OCI-LY3 (cell line): ENCODE data around the gene RFK.
A peak's percentile ranks its signal among the peaks of the same experiment; 100 is the strongest.
"Not testable (repeated sequence)": the region's sequence is repeated elsewhere in the genome, so short reads cannot be mapped to it uniquely, and the experiment has no call there.

Source experiments
- H2AFZ ChIP-seq: fragments of 200-600, 300-600 bp; shearing (Covaris generic); 2 replicates; pipeline ENCODE4 v1.6.0; 2014; ENCODE audit warnings: antibody characterized with exemption, low read depth, low read length
- H3K27ac ChIP-seq: fragments of 200-600, 300-600 bp; sonication (generic); 2 replicates; pipeline ENCODE4 v1.5.1; 2014; ENCODE audit warnings: mild to moderate bottlenecking, low read length, moderate library complexity, mixed read lengths
- H3K27me3 ChIP-seq: fragments of 200-600, 300-600 bp; sonication (generic); 2 replicates; pipeline ENCODE4 v1.6.1; 2014; ENCODE audit warnings: low read depth, low read length, mixed read lengths
- H3K36me3 ChIP-seq: fragments of 200-600, 300-600 bp; sonication (generic); replicated peaks from 2 replicates; pipeline ENCODE3; 2014; ENCODE audit warnings: low read depth, low read length, mixed read lengths
- H3K4me1 ChIP-seq: fragments of 300-600, 200-600 bp; sonication (generic); 2 replicates; pipeline ENCODE4 v1.6.1; 2014; ENCODE audit warnings: low read length, mixed read lengths
- H3K4me2 ChIP-seq: fragments of 200-600, 300-600 bp; sonication (generic); 2 replicates; pipeline ENCODE4 v1.6.1; 2014; ENCODE audit warnings: low read length, mixed read lengths
- H3K4me3 ChIP-seq: fragments of 300-600, 200-600 bp; sonication (generic); 2 replicates; pipeline ENCODE4 v1.5.1; 2014; ENCODE audit warnings: antibody characterized with exemption, mild to moderate bottlenecking, low read length, moderate library complexity
- H3K79me2 ChIP-seq: fragments of 300-600, 200-600 bp; shearing (Covaris generic); 2 replicates; pipeline ENCODE4 v1.6.1; 2014; ENCODE audit warnings: mild to moderate bottlenecking, low read length, mixed read lengths
- H3K9ac ChIP-seq: fragments of 300-600, 200-600 bp; shearing (Covaris generic); 2 replicates; pipeline ENCODE4 v1.6.0; 2014; ENCODE audit warnings: mild to moderate bottlenecking, low read length, moderate library complexity
- H3K9me3 ChIP-seq: fragments of 200-600, 300-600 bp; shearing (Covaris generic); 2 replicates; pipeline ENCODE4 v1.6.1; 2014; ENCODE audit warnings: low read length, mixed read lengths; ENCODE audit not compliant: insufficient read depth
- H4K20me1 ChIP-seq: fragments of 200-600, 300-600 bp; sonication (generic); 2 replicates; pipeline ENCODE4 v1.6.1; 2016; ENCODE audit warnings: low read length, mixed read lengths; ENCODE audit not compliant: insufficient read depth
- CTCF ChIP-seq: fragments of 200-600, 300-600 bp; sonication (generic); IDR thresholded peaks from 2 replicates; pipeline ENCODE4 v1.5.1; 2014; ENCODE audit warnings: antibody characterized with exemption, low read length, low read depth
- EZH2phosphoT487 ChIP-seq: fragments of 200-600 bp; shearing (Covaris generic); IDR thresholded peaks from 2 replicates; pipeline ENCODE4 v1.6.1; 2018; ENCODE audit warnings: antibody characterized with exemption, mixed run types, low read depth

Gene RFK

GRCh38 chr9:76394195-76394959, at the start of gene RFK:
Gene RFK, minus strand, starts transcription at chr9:76394426. Its CDS starts 255 bp downstream, at chr9:76394171.
- peak within 1 kb of the TSS; percentile 90 for H3K4me2 ChIP-seq
- peaks cover 6% of the 10 kb centered on the region; the same call in 1 of the 2 replicates for H3K4me1 ChIP-seq
- H3K36me3 ChIP-seq, result peaks cover 18% of the 10 kb centered on the region
- H2AFZ ChIP-seq, result peak within 1 kb of the TSS; percentile 96
- peak within 1 kb of the TSS; percentile 87 for H3K9ac ChIP-seq
- no peaks in the 10 kb centered on the region for H3K27me3 ChIP-seq
- peaks cover 18% of the 10 kb centered on the region for H3K79me2 ChIP-seq
- H4K20me1 ChIP-seq, result no peaks in the 10 kb centered on the region
- peaks cover 9% of the 10 kb centered on the region; the same call in 1 of the 2 replicates for H3K9me3 ChIP-seq
- H3K4me3 ChIP-seq, result peak within 1 kb of the TSS; percentile 78
- TF ChIP-seq CTCF (peak; percentile 44), EZH2phosphoT487 (no peak)
- peak within 1 kb of the TSS; percentile 60 for H3K27ac ChIP-seq

DNA sequence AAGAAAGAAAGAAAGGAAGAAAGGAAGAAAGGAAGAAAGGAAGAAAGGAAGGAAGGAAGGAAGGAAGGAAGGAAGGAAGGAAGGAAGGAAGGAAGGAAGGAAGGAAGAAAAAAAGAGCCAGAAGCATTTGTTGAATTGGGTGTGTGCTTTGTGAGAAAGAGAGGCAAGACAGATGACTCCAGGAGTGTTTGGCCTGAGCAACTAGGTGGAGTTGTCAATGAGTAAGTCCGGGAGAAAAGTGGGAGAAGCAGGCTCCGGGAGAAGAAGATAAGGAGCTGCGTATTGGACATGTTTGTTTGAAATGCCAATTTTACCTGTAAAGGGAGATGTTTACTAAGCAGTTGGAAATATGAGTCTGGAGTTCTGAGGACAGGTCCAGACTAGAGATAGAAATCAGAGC, 49.7 kb upstream of the RFK start:
- Histone ChIP-seq H2AFZ (no peak overlapping the region), H3K4me2 (no peak overlapping the region)

DNA sequence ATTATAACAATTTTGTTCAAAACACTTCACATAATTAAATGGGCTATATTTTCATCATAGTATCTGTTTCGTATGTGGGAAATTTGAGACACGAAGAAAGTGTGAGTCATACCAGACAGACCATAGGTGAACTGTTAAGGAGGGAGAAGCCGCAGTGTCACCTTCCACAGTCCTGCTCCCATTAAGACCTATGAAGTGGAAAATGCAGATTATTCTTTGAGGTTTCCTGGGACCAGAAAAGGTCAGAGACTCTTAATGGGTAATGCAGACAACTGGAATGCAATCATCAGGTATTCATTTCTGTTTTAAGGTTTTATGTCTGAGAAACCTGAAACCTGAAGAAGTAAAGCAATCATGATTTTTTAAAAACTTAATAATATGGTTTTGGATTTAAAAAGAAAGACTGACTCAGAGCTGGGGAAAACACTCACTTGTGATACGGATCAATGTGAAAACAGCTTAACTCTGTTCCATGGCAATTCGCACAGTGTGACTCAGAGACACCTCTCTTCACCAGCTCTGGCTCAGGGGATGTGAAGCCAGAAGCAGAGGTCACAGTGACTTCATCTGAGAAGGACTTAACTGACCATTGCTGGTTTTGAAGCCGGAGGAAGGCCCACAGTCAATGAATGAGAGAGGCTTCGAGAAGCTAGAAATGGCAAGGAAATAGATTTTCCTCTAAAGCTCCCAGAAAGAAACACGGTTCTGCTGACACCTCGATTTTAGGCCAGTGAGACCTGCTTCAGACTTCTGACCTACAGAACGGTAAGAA, 47.5 kb upstream of the RFK start:
- Histone ChIP-seq H3K4me1 (peaks cover 23% of the 10 kb centered on the region), H3K4me2 (peak overlapping the region; percentile 37), H3K4me3 (no peak overlapping the region), H4K20me1 (no peaks in the 10 kb centered on the region), H3K9ac (no peak overlapping the region), H2AFZ (no peak overlapping the region), H3K9me3 (no peaks in the 10 kb centered on the region), H3K36me3 (no peaks in the 10 kb centered on the region), H3K27me3 (peaks cover 32% of the 10 kb centered on the region), H3K79me2 (no peaks in the 10 kb centered on the region), H3K27ac (no peak overlapping the region)
- TF ChIP-seq CTCF, result no peak
- no peak for TF ChIP-seq EZH2phosphoT487

More for the DNA sequence above, 49.7 kb upstream of the RFK start:
- Histone ChIP-seq H3K9ac (no peak overlapping the region), H3K27me3 (peaks cover 31% of the 10 kb centered on the region), H3K27ac (no peak overlapping the region), H3K79me2 (no peaks in the 10 kb centered on the region), H3K4me3 (no peak overlapping the region), H4K20me1 (no peaks in the 10 kb centered on the region), H3K36me3 (no peaks in the 10 kb centered on the region), H3K4me1 (peaks cover 17% of the 10 kb centered on the region), H3K9me3 (no peaks in the 10 kb centered on the region)
- TF ChIP-seq EZH2phosphoT487, result no peak

DNA sequence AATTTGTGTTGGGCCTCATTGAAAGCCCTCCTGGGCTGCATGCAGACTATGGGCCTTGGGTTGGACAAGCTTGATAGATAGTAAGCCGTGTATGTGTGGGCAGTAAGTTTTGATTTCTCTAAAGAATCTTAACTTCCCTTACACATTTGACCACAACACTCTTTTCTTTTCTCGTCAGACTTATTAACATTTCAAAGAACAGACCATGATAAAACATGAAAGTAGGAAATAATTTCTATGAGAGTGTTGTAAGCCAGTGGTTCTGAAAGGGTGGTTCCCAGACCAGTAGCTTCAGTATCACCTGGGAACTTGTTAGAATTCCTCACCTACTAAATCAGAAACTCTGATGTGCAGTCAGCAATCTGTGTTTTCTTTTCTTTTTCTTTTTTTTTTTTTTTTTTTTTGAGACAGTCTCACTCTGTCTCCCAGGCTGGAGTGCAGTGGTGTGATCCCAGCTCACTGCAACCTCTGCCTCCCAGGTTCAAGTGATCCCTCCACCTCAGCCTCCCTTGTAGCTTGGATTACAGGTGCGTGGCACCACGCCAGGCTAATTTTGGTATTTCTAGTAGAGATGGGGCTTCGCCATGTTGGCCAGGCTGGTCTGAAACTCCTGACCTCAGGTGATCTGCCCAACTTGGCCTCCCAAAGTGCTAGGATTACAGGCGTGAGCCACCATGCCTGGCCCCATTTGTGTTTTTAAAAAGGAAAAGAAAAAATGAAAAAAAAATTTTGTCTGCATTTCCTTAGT, 44.8 kb upstream of the RFK start:
- peak overlapping the region; percentile 8; the same call in 1 of the 2 replicates for H3K4me2 ChIP-seq

GRCh38 chr9:76437017-76437699, 42.9 kb upstream of the RFK start:
- Histone ChIP-seq H3K4me1 (peaks cover 26% of the 10 kb centered on the region), H3K27me3 (peaks cover 24% of the 10 kb centered on the region; the same call in 1 of the 2 replicates)
- H3K79me2 ChIP-seq, H4K20me1 ChIP-seq, H3K9me3 ChIP-seq, H3K36me3 ChIP-seq, H3K9ac ChIP-seq, H3K4me3 ChIP-seq, H2AFZ ChIP-seq, H3K4me2 ChIP-seq, H3K27ac ChIP-seq: not testable (repeated sequence)

More for the DNA sequence above, 44.8 kb upstream of the RFK start:
- Histone ChIP-seq H3K4me3 (no peak overlapping the region), H3K9ac (no peak overlapping the region), H2AFZ (no peak overlapping the region), H3K36me3 (no peaks in the 10 kb centered on the region), H3K4me1 (peaks cover 24% of the 10 kb centered on the region), H3K27me3 (peaks cover 22% of the 10 kb centered on the region; the same call in 1 of the 2 replicates), H3K79me2 (no peaks in the 10 kb centered on the region), H3K27ac (no peak overlapping the region), H4K20me1 (no peaks in the 10 kb centered on the region), H3K9me3 (no peaks in the 10 kb centered on the region)
- TF ChIP-seq EZH2phosphoT487 (no peak), CTCF (no peak)

GRCh38 chr9:76434897-76435296, 40.7 kb upstream of the RFK start:
- not testable (repeated sequence) for H3K9me3 ChIP-seq, H4K20me1 ChIP-seq, H3K27ac ChIP-seq, H3K4me3 ChIP-seq, H3K79me2 ChIP-seq, H3K36me3 ChIP-seq, H3K4me2 ChIP-seq, H2AFZ ChIP-seq, H3K9ac ChIP-seq
- Histone ChIP-seq H3K4me1 (peaks cover 17% of the 10 kb centered on the region), H3K27me3 (peaks cover 18% of the 10 kb centered on the region; the same call in 1 of the 2 replicates)
